GM12891 (cell line): ENCODE measurements around the gene ASNSD1.

Experiments used
- POLR2A ChIP-seq: IDR thresholded peaks from 2 replicates; pipeline ENCODE4 v1.6.1; 2011; ENCODE audit warnings: low read depth, low read length, control low read depth
- POLR2AphosphoS5 ChIP-seq: IDR thresholded peaks from 2 replicates; pipeline ENCODE4 v1.6.1; 2011; ENCODE audit warnings: low read depth, low read length, control low read depth
- POU2F2 ChIP-seq: IDR thresholded peaks from 2 replicates; pipeline ENCODE4 v1.6.1; 2011; ENCODE audit warnings: low read depth, mild to moderate bottlenecking, control low read depth, low read length, moderate library complexity
- SPI1 ChIP-seq: IDR thresholded peaks from 2 replicates; pipeline ENCODE4 v1.6.1; 2011; ENCODE audit warnings: low read depth, low read length, control low read depth
- TAF1 ChIP-seq: IDR thresholded peaks from 2 replicates; pipeline ENCODE4 v1.6.1; 2011; ENCODE audit warnings: low read depth, low read length, control low read depth

- no peak for TF ChIP-seq POLR2AphosphoS5
- TF ChIP-seq SPI1 = no peak
- no peak for TF ChIP-seq POLR2A
- TF ChIP-seq POU2F2 = no peak
- TF ChIP-seq TAF1 = no peak
Measured at GRCh38 chr2:189661957-189662321, 680 bp downstream of the ASNSD1 start.
